GM19035 (cell line): Measurements from ENCODE around the gene TMEM236.

Experiments
- ATAC-seq: cut with Tn5 transposase; IDR thresholded peaks from one replicate; pipeline ENCODE4 v1.9.1; 2021; ENCODE audit not compliant: unreplicated experiment

The TMEM236 gene

DNA sequence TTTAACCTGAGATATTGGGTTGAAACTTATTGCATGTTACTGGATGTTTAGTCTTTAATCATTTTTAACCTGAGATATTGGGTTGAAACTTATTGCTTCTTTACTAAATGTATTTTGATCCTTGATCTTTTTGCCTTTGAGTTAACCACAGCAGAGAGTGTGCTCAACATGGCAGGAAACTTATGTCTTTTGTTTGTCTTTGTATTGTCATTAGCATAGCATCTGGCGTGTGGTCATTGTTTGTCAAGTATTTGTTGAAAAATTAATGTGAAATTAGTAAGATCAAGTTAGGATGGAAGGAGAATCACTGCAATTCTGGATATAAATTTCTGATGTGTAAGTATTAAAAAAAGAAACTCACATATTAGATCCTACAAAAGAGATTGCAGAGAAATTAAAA, 65.3 kb downstream of the TMEM236 start:
- no peak for ATAC-seq

GRCh38 chr10:17817790-17818189, 65.8 kb downstream of the TMEM236 start:
- ATAC-seq, result no peak

DNA sequence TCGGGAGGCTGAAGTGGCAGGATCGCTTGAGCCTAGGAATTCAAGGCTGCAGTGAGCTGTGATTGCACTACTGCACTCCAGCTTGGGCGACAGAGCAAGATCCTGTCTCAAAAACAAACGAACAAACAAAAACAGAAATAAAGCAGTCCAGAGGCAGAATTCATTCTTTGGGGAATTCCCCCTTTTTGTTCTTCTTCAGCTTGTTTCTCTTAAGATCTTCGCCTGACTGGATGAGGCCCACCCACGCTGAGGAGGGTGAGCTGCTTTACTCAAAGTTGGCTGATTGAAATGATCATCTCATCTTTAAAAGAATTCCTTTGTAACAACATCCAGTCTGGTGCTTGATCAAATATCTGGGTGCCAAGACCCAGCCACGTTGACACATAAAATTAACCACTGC, 67.8 kb downstream of the TMEM236 start:
- ATAC-seq, result no peak

- ATAC-seq, result no peak
Observed at GRCh38 chr10:17820943-17821342, 68.9 kb downstream of the TMEM236 start.

GRCh38 chr10:17821893-17822292, 69.9 kb downstream of the TMEM236 start:
- no peak for ATAC-seq

DNA sequence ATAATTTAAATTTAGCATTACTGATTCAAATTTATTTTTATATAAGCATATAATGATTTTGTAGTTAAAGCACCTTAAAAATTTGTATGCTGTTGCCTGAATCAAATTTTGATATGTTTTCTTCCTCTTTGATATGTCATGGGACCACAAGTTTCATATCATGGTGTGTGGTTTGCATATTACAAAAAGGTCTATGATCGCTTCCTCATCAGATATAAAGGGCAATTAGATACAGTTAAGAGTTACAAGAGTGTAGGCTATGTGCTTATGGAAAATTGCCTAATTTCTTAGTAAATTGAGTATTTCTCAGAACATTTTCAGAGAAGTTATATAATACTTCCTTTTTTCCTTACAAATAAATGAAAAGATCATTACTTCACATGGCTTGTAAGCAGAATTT, 79.3 kb downstream of the TMEM236 start:
- no peak for ATAC-seq

DNA sequence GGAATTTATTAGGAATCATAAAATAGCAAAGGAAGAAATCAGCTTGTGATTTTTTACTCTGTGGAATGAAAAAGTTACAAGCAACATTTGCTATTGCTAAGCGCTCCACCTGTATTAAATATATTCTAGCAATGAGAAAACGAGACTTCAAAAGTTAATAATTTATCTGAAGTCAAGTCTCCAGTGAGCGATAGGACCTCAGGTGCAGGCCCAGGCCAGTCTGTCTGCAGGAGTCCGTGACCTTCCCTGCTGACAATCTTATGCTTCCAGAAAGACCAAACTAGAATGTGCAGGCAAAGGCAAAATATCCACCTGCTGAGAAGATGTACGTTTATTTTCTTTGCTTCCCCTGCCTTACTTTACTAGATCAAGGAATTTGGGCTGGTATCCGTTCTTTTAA, 79.9 kb downstream of the TMEM236 start:
- no peak for ATAC-seq

DNA sequence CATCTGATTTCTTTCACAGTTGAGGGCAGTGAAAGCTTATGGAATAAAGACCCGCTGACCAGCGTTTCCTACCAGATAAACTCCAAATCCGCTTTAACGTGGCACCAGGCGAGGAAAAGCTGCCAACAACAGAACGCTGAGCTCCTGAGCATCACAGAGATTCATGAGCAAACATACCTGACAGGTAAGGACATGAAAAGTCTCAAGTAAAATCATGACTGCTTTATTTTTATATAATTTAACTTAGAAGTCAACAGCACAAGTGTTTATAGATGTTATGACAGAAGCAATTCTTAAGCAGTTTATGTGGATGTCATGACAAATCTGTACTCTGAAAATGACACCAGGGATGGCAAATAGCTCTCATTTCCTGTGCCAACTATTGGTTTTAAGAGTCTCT, 81.7 kb downstream of the TMEM236 start:
- no peak for ATAC-seq

DNA sequence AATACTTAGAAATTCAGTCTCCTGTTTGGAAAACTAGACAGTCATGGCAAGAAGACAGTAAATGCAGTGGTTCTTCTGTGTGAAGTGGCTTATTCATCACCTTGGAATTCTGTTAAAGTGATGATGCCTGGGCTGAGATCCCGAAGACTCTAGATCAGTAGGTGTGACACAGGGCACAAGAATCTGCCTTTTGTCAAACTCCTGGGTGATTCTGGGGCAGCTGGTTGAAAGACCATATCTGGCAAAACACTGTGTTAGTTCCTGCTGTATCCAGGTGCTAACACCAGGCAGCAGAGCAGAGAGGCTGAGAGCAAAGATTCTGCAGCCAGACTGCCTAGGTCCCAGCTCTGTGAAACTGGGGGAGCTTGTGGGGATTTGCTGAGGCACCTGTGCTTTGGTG, 83.7 kb downstream of the TMEM236 start:
- ATAC-seq, result no peak

DNA sequence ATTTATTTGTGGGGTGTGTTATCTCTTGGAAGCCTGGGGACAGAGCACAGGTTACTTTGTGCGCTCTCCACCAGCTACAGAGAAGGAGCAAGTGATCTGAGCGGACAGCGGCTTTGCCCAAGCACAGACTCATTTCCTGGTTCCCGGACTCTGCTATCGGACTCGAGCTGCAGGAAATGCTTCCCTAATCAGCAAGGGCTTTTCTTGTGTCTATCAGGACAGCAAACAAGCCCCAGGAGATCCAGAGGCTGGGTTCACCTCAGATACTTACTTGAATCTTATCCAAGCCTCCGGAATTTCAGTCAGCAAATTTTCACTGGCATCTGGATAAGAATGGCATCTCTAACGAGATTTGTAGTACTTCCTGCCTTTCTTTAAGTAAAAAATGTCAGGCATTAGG, 84.9 kb downstream of the TMEM236 start:
- ATAC-seq, result no peak

- no peak for ATAC-seq
Observed at GRCh38 chr10:17838080-17838648, 86.2 kb downstream of the TMEM236 start.

DNA sequence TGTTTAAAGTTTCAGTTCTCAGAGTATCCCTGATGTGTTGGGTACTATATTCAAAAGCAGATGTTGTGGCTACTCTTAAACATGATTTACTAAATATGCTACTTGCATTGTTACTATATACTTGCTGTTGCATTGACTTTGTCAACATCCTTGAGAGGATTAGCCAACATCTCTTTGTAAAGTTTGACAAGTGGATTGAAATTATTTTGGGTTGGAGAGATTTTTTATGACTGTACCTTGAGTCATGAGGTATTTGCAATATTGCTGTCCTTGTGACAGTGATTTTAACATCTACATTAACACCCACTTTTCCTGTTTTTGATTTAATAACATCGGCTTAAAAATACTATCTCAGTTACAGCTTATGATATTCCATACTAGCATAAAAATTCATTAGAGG, 89.0 kb downstream of the TMEM236 start:
- no peak for ATAC-seq

- ATAC-seq, result no peak
Observed at GRCh38 chr10:17842641-17843040, 90.6 kb downstream of the TMEM236 start.

- ATAC-seq, result no peak
Observed at GRCh38 chr10:17847585-17848296, 95.7 kb downstream of the TMEM236 start.

DNA sequence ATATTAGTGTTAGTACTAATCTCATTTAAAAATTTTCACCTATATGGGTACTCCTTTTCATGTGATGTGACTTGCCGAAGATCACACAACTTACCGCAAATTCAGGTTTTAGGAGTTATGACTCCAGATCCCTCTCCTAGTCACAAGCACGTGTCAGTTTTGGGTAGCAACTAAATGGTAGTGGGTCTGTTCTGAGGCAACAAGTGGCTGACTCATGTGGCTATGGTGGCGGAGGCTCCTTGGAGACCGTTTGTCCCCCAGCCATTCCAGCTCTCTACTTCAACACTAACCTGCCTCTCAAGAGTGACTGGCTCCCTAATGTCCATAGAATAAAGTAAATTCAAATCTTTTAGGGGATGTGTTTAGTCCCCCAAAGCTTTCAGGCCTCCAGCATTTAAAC, 96.6 kb downstream of the TMEM236 start:
- ATAC-seq, result no peak
